ENCODE data around the gene CCDC191.

The CCDC191 gene

GRCh38 chr3:114060906-114061655 lies 4.8 kb upstream of the CCDC191 start:
- no peak for DNase-seq (ENCODE audit: low read depth)

- no peak for DNase-seq (ENCODE audit: low read depth)
Observed at GRCh38 chr3:114058646-114059045, 2.3 kb upstream of the CCDC191 start.

- DNase-seq (ENCODE audit: low read depth): no peak
Observed at GRCh38 chr3:114057011-114057347, 653 bp upstream of the CCDC191 start.

GRCh38 chr3:114052216-114052615 lies 4.1 kb downstream of the CCDC191 start:
- no peak for DNase-seq (ENCODE audit: low read depth)

GRCh38 chr3:114043205-114043604 lies 13.1 kb downstream of the CCDC191 start:
- no peak for DNase-seq (ENCODE audit: low read depth)

GRCh38 chr3:114035896-114036295 lies 20.4 kb downstream of the CCDC191 start:
- no peak for DNase-seq (ENCODE audit: low read depth)

- no peak for DNase-seq (ENCODE audit: low read depth)
Observed at GRCh38 chr3:114034787-114035545, 21.4 kb downstream of the CCDC191 start.

- no peak for DNase-seq (ENCODE audit: low read depth)
Observed at GRCh38 chr3:114034211-114034610, 22.1 kb downstream of the CCDC191 start.

- no peak for DNase-seq (ENCODE audit: low read depth)
Observed at GRCh38 chr3:114033721-114034120, 22.6 kb downstream of the CCDC191 start.

- DNase-seq (ENCODE audit: low read depth): no peak
Observed at GRCh38 chr3:114026331-114026730, 30.0 kb downstream of the CCDC191 start.

- no peak for DNase-seq (ENCODE audit: low read depth)
Observed at GRCh38 chr3:114025451-114025850, 30.9 kb downstream of the CCDC191 start.

- no peak for DNase-seq (ENCODE audit: low read depth)
Observed at GRCh38 chr3:114022145-114022802, 34.1 kb downstream of the CCDC191 start.

- DNase-seq (ENCODE audit: low read depth): no peak
Observed at GRCh38 chr3:114020907-114021306, 35.4 kb downstream of the CCDC191 start.

- no peak for DNase-seq (ENCODE audit: low read depth)
Observed at GRCh38 chr3:114019486-114019885, 36.8 kb downstream of the CCDC191 start.

- DNase-seq (ENCODE audit: low read depth): no peak
Observed at GRCh38 chr3:114014211-114014610, 42.1 kb downstream of the CCDC191 start.

GRCh38 chr3:114011059-114011797 lies 45.1 kb downstream of the CCDC191 start:
- no peak for DNase-seq (ENCODE audit: low read depth)

- no peak for DNase-seq (ENCODE audit: low read depth)
Observed at GRCh38 chr3:114005481-114005880, 50.8 kb downstream of the CCDC191 start.

GRCh38 chr3:113985541-113985940 lies 70.8 kb downstream of the CCDC191 start:
- no peak for DNase-seq (ENCODE audit: low read depth)

GRCh38 chr3:113983544-113983943 lies 72.8 kb downstream of the CCDC191 start:
- DNase-seq (ENCODE audit: low read depth): no peak

- DNase-seq (ENCODE audit: low read depth): no peak
Observed at GRCh38 chr3:113981803-113982202, 74.5 kb downstream of the CCDC191 start.

- DNase-seq (ENCODE audit: low read depth): no peak
Observed at GRCh38 chr3:113979916-113980315, 76.4 kb downstream of the CCDC191 start.

- no peak for DNase-seq (ENCODE audit: low read depth)
Observed at GRCh38 chr3:113977822-113978221, 78.5 kb downstream of the CCDC191 start.

All from activated gamma-delta T cell treated with anti-CD3 and anti-CD28 coated beads, Interleukin-2, amount 50 U/mL, for 16 hours (primary cell).